AG04450 (cell line): ENCODE results near the gene CASP2. TPM values are rescaled to one million over a fixed set of nuclear protein-coding genes. Genes with fewer than 3 reads are reported as not detected.

ENCODE experiments used
- CTCF ChIA-PET: fragments of 300-600, 350-600 bp; formaldehyde crosslinking; extraction: SDS; loops from one replicate; lab custom pipeline; 2022; ENCODE audit warnings: antibody characterized with exemption, inconsistent platforms; lab: Charles Lee
- POLR2A ChIA-PET: fragments of 350-600 bp; formaldehyde crosslinking; extraction: SDS; loops from one replicate; lab custom pipeline; 2021; ENCODE audit warnings: antibody characterized with exemption, inconsistent platforms; lab: Yijun Ruan, JAX
- DNase-seq: peaks from one replicate; pipeline ENCODE4 v3.0.0-alpha.2; 2011; ENCODE audit warnings: low read depth, low spot score
- H3K27ac ChIP-seq: one replicate; pipeline ENCODE4 v1.5.1; 2012; ENCODE audit warnings: low read depth, low read length, control low read depth
- H3K27me3 ChIP-seq: one replicate; pipeline ENCODE4 v1.6.0; 2012; ENCODE audit warnings: low read length; ENCODE audit not compliant: control insufficient read depth, insufficient read depth
- H3K4me3 ChIP-seq: 2 replicates; pipeline ENCODE4 v1.5.1; 2011; ENCODE audit warnings: mild to moderate bottlenecking, low read depth, low read length, control low read depth
- H3K9me3 ChIP-seq: 2 replicates; pipeline ENCODE4 v1.5.1; 2012; ENCODE audit warnings: low read length; ENCODE audit not compliant: control insufficient read depth, insufficient read depth
- polyA plus RNA-seq: library from polyadenylated mRNA; depleted of rRNA; stranded (reverse); fragments of >200 nt; gene quantifications from 2 replicates; pipeline ENCODE4 v1.2.3, GENCODE V29; 2011; rRNA removed
- small RNA-seq: library from RNA; depleted of rRNA; stranded (forward); fragments of <200 nt; gene quantifications from one replicate; pipeline ENCODE3, GENCODE V24; 2012; ENCODE audit warnings: low read depth; ENCODE audit not compliant: insufficient read length
- TF ChIP-seq, protein P1 (sequence below): IDR thresholded peaks from 2 replicates; pipeline ENCODE4 v1.5.1; 2011; ENCODE audit warnings: low read depth, low read length, control low read depth, inconsistent platforms

Gene CASP2
- polyA plus RNA-seq, 1 experiment, result 21.8 TPM

- Histone ChIP-seq H3K27me3 (peaks cover 18% of the 10 kb centered on the region), H3K4me3 (no peak overlapping the region), H3K27ac (no peak overlapping the region), H3K9me3 (no peaks in the 10 kb centered on the region)
- DNase-seq, result no peak
- ChIA-PET POLR2A (interaction anchor here (0.6 kb wide), 1 partner anchor 18 kb away, joined by 3 read pairs; no protein-coding TSS in a partner anchor), CTCF (interaction anchor here (1.0 kb wide), 1 partner anchor 113 kb away, joined by 3 read pairs; no protein-coding TSS in a partner anchor)
- TF ChIP-seq, protein P1, sequence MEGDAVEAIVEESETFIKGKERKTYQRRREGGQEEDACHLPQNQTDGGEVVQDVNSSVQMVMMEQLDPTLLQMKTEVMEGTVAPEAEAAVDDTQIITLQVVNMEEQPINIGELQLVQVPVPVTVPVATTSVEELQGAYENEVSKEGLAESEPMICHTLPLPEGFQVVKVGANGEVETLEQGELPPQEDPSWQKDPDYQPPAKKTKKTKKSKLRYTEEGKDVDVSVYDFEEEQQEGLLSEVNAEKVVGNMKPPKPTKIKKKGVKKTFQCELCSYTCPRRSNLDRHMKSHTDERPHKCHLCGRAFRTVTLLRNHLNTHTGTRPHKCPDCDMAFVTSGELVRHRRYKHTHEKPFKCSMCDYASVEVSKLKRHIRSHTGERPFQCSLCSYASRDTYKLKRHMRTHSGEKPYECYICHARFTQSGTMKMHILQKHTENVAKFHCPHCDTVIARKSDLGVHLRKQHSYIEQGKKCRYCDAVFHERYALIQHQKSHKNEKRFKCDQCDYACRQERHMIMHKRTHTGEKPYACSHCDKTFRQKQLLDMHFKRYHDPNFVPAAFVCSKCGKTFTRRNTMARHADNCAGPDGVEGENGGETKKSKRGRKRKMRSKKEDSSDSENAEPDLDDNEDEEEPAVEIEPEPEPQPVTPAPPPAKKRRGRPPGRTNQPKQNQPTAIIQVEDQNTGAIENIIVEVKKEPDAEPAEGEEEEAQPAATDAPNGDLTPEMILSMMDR, result no peak
Measured at GRCh38 chr7:143354376-143354775, 66.2 kb downstream of the CASP2 start.

DNA sequence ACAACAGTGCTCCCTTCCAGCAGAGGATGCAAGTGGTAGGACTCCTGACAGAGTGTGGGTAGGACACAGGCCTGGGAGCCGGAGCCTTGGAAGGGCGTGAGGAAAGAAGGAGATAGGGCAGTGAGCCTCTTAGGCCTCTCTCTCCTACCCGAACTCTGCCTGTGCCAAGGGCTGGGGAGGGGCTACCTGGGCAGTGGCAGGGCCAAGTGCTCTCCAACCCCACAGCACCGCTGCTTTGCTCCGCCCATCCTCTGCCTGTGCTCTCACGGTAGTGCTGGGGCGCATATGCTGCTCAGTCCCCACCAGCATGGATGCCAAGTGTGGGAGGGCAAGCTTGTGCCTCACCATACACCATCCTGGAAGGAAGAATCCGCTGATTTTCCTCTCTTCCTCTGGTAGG is 66.8 kb downstream of the CASP2 start:
- ChIA-PET POLR2A (no interaction called here), CTCF (interaction anchor here (1.0 kb wide), 1 partner anchor 114 kb away, joined by 3 read pairs; no protein-coding TSS in a partner anchor)

GRCh38 chr7:143355450-143356385 is 67.6 kb downstream of the CASP2 start:
- H3K9me3 ChIP-seq, result no peaks in the 10 kb centered on the region
- peaks cover 12% of the 10 kb centered on the region for H3K27me3 ChIP-seq
- POLR2A ChIA-PET, result no interaction called here
- H3K4me3 ChIP-seq, result no peak overlapping the region
- DNase-seq, result no peak
- CTCF ChIA-PET, result interaction anchor here (0.6 to 1.3 kb wide), 4 partner anchors 24 to 128 kb away, joined by 3 to 4 read pairs (median 3); no protein-coding TSS in a partner anchor
- TF ChIP-seq, protein P1, result no peak
- no peak overlapping the region for H3K27ac ChIP-seq

More for the DNA sequence above, 66.8 kb downstream of the CASP2 start:
- Histone ChIP-seq H3K27me3 (peaks cover 13% of the 10 kb centered on the region), H3K9me3 (no peaks in the 10 kb centered on the region), H3K4me3 (no peak overlapping the region), H3K27ac (no peak overlapping the region)
- no peak for DNase-seq
- TF ChIP-seq, protein P1, result no peak

DNA sequence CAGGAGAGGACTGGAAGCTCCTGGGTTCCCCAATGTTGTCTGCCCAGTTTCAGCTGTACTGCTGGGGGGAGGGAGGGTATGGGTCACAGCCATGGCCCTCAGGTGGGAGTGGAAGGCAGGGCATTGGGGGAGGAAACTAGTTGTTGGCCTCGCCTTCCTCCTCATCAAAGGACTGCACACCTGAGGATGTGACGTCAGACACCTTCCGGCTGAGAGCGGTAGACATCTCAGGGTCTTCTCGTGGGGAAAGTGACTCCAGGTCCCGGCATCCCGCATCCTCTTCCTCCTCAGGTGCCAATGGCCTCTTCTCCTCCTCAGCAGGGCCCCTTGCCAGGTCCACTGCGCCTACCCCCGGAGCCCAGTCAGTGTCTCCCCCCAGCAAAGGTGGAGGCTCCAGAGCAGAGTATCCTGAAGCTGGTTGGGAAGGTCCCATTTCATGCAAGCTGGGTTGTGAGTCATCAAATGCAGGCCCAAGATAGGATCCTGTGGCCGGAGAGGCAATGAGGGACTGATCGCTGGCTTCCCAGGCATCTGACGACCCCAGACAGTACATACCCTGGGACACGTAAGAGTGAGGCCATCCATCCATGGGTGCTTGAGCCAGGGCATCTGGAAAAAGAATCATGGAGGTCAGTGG is 68.4 kb downstream of the CASP2 start:
- H3K9me3 ChIP-seq, result no peaks in the 10 kb centered on the region
- TF ChIP-seq, protein P1, result no peak
- H3K27ac ChIP-seq, result no peak overlapping the region
- POLR2A ChIA-PET, result no interaction called here
- no peak overlapping the region for H3K4me3 ChIP-seq
- CTCF ChIA-PET, result interaction anchor here (0.6 to 1.3 kb wide), 2 partner anchors 24 to 127 kb away, joined by 3 to 4 read pairs; no protein-coding TSS in a partner anchor
- no peak for DNase-seq
- peaks cover 18% of the 10 kb centered on the region for H3K27me3 ChIP-seq

Small RNA genes lying within 50 kb of the gene (small RNA-seq; reads per million reads assigned to genes)
- gene RN7SL481P, result not detected
- gene RN7SL535P, result not detected

Other genes with a start within 250 kb of the CASP2 start
- not detected in 2 replicates for gene OR6V1, start 236.0 kb upstream of the CASP2 start, polyA plus RNA-seq
- not detected in 2 replicates for gene PIP, start 156.3 kb upstream of the CASP2 start, polyA plus RNA-seq
- not detected in 2 replicates for gene TAS2R39, start 104.9 kb upstream of the CASP2 start, polyA plus RNA-seq
- not detected in 2 replicates for gene TAS2R40, start 66.3 kb upstream of the CASP2 start, polyA plus RNA-seq
- 100 and 116 TPM in 2 replicates for gene GSTK1, start 24.9 kb upstream of the CASP2 start, polyA plus RNA-seq
- gene TMEM139, start 3.4 kb upstream of the CASP2 start, polyA plus RNA-seq, result not detected in 2 replicates
- gene CLCN1, start 27.8 kb downstream of the CASP2 start, polyA plus RNA-seq, result not detected in 2 replicates
- gene FAM131B, start 74.4 kb downstream of the CASP2 start, polyA plus RNA-seq, result 3.1 and 4.2 TPM in 2 replicates
- 32.6 and 76.4 TPM in 2 replicates for gene ZYX, start 93.0 kb downstream of the CASP2 start, polyA plus RNA-seq
- 0.09 TPM in 1 of 2 replicates, not detected in the other for gene EPHA1, start 120.5 kb downstream of the CASP2 start, polyA plus RNA-seq
- gene TAS2R60, start 155.1 kb downstream of the CASP2 start, polyA plus RNA-seq, result not detected in 2 replicates
- gene TAS2R41, start 189.5 kb downstream of the CASP2 start, polyA plus RNA-seq, result not detected in 2 replicates